ENCODE measurements around the gene SEMA3E. TPM values are rescaled to one million over a fixed set of nuclear protein-coding genes. Genes with fewer than 3 reads are reported as not detected.

The SEMA3E gene
- total and polyA plus RNA-seq, 9 of the 15 experiments (the other 6 are each of a cell fraction or from before 2014, with no cell fraction given) = 0.01 to 1.4 (median 0.14) TPM; not detected in 2

DNA sequence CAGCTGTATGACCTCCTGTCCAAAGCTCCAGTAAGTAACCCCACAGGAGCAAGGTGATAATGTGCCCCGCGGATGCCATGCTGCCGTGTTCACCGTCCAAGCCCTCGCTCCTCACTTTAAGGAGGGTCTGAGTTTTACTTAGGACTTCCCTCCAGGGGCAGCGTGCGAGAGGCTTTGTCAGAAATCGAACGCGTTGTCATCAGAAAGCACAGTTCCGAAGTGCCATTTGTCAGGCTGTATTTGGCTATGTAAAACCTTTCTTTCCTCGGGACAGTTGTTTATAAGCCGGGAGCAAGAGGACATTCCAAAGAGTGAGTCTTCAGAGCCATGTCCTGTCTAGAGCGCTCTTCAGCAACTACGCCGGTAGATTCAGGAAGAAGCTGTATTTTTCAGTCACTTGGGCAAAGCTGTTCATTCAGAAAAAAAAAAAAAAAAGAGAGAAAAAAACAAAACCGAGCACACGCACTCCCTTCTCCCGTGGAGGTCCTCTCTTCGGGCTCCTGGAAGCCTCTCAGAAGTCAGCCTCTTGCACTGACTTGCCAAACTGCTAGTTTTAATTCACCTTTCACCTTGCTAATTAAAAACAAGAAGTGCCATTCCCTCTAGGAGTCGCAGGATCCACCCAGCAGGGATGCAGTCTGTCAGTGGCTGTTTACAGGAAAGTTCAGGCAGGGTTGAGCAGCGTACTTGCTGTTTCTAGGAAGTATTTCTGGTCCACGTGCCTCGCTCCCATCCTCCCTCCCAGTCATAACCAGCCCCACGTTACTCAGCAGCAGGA is at the start of gene SEMA3E (continued):
- TF ChIP-seq, protein P1, sequence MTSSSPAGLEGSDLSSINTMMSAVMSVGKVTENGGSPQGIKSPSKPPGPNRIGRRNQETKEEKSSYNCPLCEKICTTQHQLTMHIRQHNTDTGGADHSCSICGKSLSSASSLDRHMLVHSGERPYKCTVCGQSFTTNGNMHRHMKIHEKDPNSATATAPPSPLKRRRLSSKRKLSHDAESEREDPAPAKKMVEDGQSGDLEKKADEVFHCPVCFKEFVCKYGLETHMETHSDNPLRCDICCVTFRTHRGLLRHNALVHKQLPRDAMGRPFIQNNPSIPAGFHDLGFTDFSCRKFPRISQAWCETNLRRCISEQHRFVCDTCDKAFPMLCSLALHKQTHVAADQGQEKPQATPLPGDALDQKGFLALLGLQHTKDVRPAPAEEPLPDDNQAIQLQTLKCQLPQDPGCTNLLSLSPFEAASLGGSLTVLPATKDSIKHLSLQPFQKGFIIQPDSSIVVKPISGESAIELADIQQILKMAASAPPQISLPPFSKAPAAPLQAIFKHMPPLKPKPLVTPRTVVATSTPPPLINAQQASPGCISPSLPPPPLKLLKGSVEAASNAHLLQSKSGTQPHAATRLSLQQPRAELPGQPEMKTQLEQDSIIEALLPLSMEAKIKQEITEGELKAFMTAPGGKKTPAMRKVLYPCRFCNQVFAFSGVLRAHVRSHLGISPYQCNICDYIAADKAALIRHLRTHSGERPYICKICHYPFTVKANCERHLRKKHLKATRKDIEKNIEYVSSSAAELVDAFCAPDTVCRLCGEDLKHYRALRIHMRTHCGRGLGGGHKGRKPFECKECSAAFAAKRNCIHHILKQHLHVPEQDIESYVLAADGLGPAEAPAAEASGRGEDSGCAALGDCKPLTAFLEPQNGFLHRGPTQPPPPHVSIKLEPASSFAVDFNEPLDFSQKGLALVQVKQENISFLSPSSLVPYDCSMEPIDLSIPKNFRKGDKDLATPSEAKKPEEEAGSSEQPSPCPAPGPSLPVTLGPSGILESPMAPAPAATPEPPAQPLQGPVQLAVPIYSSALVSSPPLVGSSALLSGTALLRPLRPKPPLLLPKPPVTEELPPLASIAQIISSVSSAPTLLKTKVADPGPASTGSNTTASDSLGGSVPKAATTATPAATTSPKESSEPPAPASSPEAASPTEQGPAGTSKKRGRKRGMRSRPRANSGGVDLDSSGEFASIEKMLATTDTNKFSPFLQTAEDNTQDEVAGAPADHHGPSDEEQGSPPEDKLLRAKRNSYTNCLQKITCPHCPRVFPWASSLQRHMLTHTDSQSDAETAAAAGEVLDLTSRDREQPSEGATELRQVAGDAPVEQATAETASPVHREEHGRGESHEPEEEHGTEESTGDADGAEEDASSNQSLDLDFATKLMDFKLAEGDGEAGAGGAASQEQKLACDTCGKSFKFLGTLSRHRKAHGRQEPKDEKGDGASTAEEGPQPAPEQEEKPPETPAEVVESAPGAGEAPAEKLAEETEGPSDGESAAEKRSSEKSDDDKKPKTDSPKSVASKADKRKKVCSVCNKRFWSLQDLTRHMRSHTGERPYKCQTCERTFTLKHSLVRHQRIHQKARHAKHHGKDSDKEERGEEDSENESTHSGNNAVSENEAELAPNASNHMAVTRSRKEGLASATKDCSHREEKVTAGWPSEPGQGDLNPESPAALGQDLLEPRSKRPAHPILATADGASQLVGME (CRISPR knock-in tag; IDR thresholded peaks at IDR 0.05) = no peak
- TF ChIP-seq PYGO2 (tag; IDR thresholded peaks at IDR 0.05) = no peak

DNA sequence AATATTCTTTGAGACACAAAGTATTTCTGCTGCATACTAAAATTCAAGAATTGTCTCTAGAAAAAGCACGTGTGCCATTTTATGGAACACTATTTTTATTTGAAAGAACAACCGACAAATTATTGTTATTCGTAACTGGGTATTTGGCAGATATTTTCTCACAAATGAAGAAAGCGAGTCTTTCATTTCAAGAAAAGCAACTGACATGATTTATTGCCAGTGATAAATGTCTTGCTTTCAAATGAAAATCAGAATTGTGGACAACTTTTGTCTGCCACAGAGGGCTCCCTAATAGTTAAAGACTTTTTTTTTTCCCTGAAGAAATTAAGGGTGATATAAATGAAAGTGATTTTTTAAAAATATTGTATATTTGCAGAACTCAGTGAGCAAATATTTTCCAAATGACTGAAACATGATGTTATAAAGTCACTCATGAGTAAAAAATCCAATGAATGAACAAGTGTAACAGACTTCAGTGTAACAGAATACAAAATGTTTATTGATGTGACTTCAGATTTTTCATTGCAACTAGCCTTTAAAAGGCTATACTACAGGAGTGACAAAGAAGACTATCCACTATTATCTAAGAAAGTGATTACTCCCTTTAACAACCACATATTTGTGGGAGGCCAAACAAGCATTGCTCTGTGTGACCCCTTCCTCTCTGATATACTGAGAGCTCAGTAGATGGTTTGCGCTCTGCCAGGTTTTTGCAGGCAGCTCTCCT is 49.0 kb upstream of the SEMA3E start:
- TF ChIP-seq POLR3G (IDR thresholded peaks at IDR 0.05; ENCODE audit: extremely low read depth, insufficient read length, insufficient replicate concordance) = no peak
- TF ChIP-seq IRF2 (CRISPR knock-in tag; IDR thresholded peaks at IDR 0.05) = no peak
- no peak for TF ChIP-seq ZBTB49 (CRISPR knock-in tag; IDR thresholded peaks at IDR 0.05; ENCODE audit: borderline replicate concordance)
- no peak for TF ChIP-seq SIN3A (IDR thresholded peaks at IDR 0.05; ENCODE audit: borderline replicate concordance in 2 of 2, control insufficient read depth in 1 of 2, low read depth in 2 of 2, low read length in 2 of 2)
- TF ChIP-seq CBFA2T2 (conservative IDR thresholded peaks at IDR 0.05) = no peak
- no peak for TF ChIP-seq ZNF778 (CRISPR knock-in tag; IDR thresholded peaks at IDR 0.05)
- TF ChIP-seq MEIS2 (IDR thresholded peaks at IDR 0.05; ENCODE audit: partially characterized antibody) = peak; percentile 32
- no peak for FAIRE-seq
- WGBS (ENCODE audit: insufficient coverage, low coverage, missing lambda C conversion rate) = 2% methylated on average over 5 of the region's 5 CpGs

More for the DNA sequence above, 49.0 kb upstream of the SEMA3E start:
- Histone ChIP-seq H2AFZ (ENCODE audit: low read depth, low read length) (no peak overlapping the region), H3K4me2 (ENCODE audit: insufficient read depth, low read length) (no peak overlapping the region), H4K20me1 (replicated peaks; ENCODE audit: control insufficient read depth, insufficient read depth, low read length) (no peaks in the 10 kb centered on the region), H3K27me3 (ENCODE audit: control insufficient read depth in 2 of 2, insufficient read depth in 2 of 2, low read length in 2 of 2) (no peaks in the 10 kb centered on the region), H3K9me1 (ENCODE audit: control insufficient read depth, insufficient read depth, low read length) (no peaks in the 10 kb centered on the region), H3K9ac (ENCODE audit: insufficient read depth in 1 of 2, low read depth in 2 of 2, low read length in 2 of 2) (no peak overlapping the region), H3K27ac (ENCODE audit: extremely low read depth, low read depth, low read length) (no peak overlapping the region), H3K4me3 (no peak overlapping the region), H3K9me3 (replicated peaks; ENCODE audit: control insufficient read depth, insufficient read depth, low read depth, low read length) (no peaks in the 10 kb centered on the region; the same call in 1 of the 2 replicates), H3K36me3 (ENCODE audit: control insufficient read depth, insufficient read depth, low read length) (no peaks in the 10 kb centered on the region), H3K79me2 (ENCODE audit: control insufficient read depth, insufficient read depth, low read length) (no peaks in the 10 kb centered on the region), H3K4me1 (replicated peaks in 1 of 2; ENCODE audit: control insufficient read depth in 2 of 2, insufficient read depth in 2 of 2, low read length in 2 of 2) (no peaks in the 10 kb centered on the region)
- in situ Hi-C loops (cut with MboI) = no loop called here
- intact Hi-C loops (cut with micrococcal nuclease) = no loop called here
- ATAC-seq (no peak), DNase-seq (ENCODE audit: extremely low read depth in 1 of 4, low spot score in 3 of 4) (no peak)
- no TSS peak for BruUV-seq (replicated peaks)
- ChIA-PET CTCF (ENCODE audit: low intra/inter-chr PET ratio) (no interaction called here), POLR2A (no interaction called here)
